Progenitor cell of endocrine pancreas (in vitro differentiated cells): Measurements from ENCODE around the gene TFDP2. TPM values are rescaled to one million over a fixed set of nuclear protein-coding genes. Genes with fewer than 3 reads are reported as not detected.

Experiments
- DNase-seq: peaks from one replicate; pipeline ENCODE4 v3.0.0; 2021; ENCODE audit warnings: low spot score; ENCODE audit not compliant: unreplicated experiment
- H3K27ac Mint-ChIP-seq: 2 replicates; pipeline ENCODE4 v1.8.0; 2021; ENCODE audit warnings: mild to moderate bottlenecking, moderate library complexity, mixed read lengths
- H3K27me3 Mint-ChIP-seq: 2 replicates; pipeline ENCODE4 v1.8.0; 2021; ENCODE audit warnings: mixed read lengths
- H3K36me3 Mint-ChIP-seq: 2 replicates; pipeline ENCODE4 v1.8.0; 2022; ENCODE audit warnings: mixed read lengths; ENCODE audit not compliant: insufficient read depth
- H3K4me1 Mint-ChIP-seq: 2 replicates; pipeline ENCODE4 v1.8.0; 2021; ENCODE audit warnings: low read depth, mixed read lengths
- H3K4me3 Mint-ChIP-seq: 2 replicates; pipeline ENCODE4 v1.8.0; 2021; ENCODE audit warnings: low read depth, mild to moderate bottlenecking, moderate library complexity, mixed read lengths
- H3K9me3 Mint-ChIP-seq: 2 replicates; pipeline ENCODE4 v1.8.0; 2021; ENCODE audit warnings: low read depth, mixed read lengths
- total RNA-seq: library from RNA; stranded (reverse); gene quantifications from 2 replicates; pipeline ENCODE4 v1.2.1, GENCODE V29; 2021
- TF ChIP-seq, protein P1 (sequence below): fragments of 200-600 bp; sonication (generic); IDR thresholded peaks from one replicate; pipeline ENCODE4 v1.5.0; 2021; ENCODE audit warnings: antibody characterized with exemption, mild to moderate bottlenecking; ENCODE audit not compliant: unreplicated experiment

Gene TFDP2
- total RNA-seq, 1 donor from 2014 or later, result 94.4 TPM

DNA sequence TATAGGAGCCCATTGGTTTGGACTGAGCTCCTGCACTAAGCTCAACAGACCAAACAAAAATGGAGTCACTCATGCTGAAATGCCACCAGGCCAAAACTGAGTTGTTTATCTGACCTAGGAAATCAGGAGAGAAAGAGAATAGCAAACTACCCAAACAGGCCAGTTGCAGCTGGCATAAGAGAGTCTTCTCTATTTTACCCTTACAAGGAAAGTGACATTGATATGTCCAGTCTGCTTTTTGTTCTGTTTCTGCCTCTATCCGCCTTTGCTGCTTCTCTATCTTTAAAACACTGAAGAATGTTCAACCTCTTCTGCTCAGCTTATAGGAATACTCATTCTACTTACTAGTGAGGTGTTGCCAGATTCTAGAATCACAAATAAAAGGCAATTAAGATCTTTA, 177.8 kb downstream of the TFDP2 start:
- H3K27me3 Mint-ChIP-seq, result no peaks in the 10 kb centered on the region
- no peak overlapping the region for H3K4me3 Mint-ChIP-seq
- no peak for DNase-seq
- no peak overlapping the region for H3K27ac Mint-ChIP-seq
- TF ChIP-seq, protein P1, sequence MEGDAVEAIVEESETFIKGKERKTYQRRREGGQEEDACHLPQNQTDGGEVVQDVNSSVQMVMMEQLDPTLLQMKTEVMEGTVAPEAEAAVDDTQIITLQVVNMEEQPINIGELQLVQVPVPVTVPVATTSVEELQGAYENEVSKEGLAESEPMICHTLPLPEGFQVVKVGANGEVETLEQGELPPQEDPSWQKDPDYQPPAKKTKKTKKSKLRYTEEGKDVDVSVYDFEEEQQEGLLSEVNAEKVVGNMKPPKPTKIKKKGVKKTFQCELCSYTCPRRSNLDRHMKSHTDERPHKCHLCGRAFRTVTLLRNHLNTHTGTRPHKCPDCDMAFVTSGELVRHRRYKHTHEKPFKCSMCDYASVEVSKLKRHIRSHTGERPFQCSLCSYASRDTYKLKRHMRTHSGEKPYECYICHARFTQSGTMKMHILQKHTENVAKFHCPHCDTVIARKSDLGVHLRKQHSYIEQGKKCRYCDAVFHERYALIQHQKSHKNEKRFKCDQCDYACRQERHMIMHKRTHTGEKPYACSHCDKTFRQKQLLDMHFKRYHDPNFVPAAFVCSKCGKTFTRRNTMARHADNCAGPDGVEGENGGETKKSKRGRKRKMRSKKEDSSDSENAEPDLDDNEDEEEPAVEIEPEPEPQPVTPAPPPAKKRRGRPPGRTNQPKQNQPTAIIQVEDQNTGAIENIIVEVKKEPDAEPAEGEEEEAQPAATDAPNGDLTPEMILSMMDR, result no peak
- no peaks in the 10 kb centered on the region for H3K4me1 Mint-ChIP-seq
- H3K9me3 Mint-ChIP-seq, result no peaks in the 10 kb centered on the region
- H3K36me3 Mint-ChIP-seq, result peaks cover 36% of the 10 kb centered on the region

DNA sequence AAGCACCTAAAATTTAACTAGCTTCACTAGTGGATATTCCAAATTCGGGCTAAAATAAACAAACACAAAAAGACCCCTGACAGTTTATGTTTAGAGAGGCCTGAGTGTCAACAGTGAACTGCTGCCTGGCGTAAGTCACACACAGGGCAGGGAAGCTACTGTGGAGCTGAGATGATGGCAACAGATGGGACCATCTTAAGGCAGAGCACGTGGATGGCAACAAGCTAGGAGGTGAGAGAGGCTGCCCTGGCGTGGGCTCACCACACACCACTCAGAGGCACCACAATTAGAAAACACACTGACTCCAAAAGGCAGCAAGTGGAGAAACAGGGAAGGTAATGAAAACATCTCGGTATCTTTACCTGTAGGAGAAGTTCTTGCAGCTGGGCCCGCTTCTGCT, 179.6 kb downstream of the TFDP2 start:
- Mint-ChIP-seq H3K27me3 (no peaks in the 10 kb centered on the region), H3K4me3 (no peak overlapping the region), H3K4me1 (no peaks in the 10 kb centered on the region), H3K27ac (no peak overlapping the region), H3K36me3 (peaks cover 30% of the 10 kb centered on the region), H3K9me3 (no peaks in the 10 kb centered on the region)
- TF ChIP-seq, protein P1, result no peak
- no peak for DNase-seq

- no peak overlapping the region for H3K4me3 Mint-ChIP-seq
These were observed 183.9 kb downstream of the TFDP2 start for GRCh38 chr3:141965471-141965870.

DNA sequence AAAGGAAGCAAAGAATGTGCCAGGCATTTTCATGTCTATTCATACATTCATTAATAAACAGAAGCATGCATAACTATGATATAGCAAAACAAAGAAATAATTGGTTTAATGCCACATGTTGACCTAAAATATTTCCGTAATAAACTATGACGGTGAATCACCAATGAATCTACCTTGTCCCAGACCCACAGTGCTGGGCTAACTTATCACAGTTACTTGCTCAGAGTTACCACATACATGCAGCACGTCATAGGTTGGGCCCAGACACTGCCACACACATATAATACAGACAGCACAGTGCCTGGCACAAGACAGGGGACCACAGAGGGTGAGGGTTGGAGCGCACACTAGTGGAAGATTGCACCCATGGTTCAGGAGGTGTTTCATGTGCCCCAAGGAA, 186.0 kb downstream of the TFDP2 start:
- no peak for DNase-seq
- no peak overlapping the region for H3K4me3 Mint-ChIP-seq
- H3K36me3 Mint-ChIP-seq, result peaks cover 21% of the 10 kb centered on the region
- TF ChIP-seq, protein P1, result no peak
- no peaks in the 10 kb centered on the region for H3K4me1 Mint-ChIP-seq
- H3K27ac Mint-ChIP-seq, result no peak overlapping the region
- H3K9me3 Mint-ChIP-seq, result no peaks in the 10 kb centered on the region
- no peaks in the 10 kb centered on the region for H3K27me3 Mint-ChIP-seq

More at GRCh38 chr3:141965471-141965870, 183.9 kb downstream of the TFDP2 start:
- TF ChIP-seq, protein P1, result no peak
- Mint-ChIP-seq H3K9me3 (no peaks in the 10 kb centered on the region), H3K4me1 (no peaks in the 10 kb centered on the region), H3K27me3 (no peaks in the 10 kb centered on the region), H3K27ac (no peak overlapping the region), H3K36me3 (peaks cover 30% of the 10 kb centered on the region)
- no peak for DNase-seq

GRCh38 chr3:141960731-141961130, 188.6 kb downstream of the TFDP2 start:
- H3K4me3 Mint-ChIP-seq, result no peak overlapping the region
- H3K9me3 Mint-ChIP-seq, result no peaks in the 10 kb centered on the region
- H3K4me1 Mint-ChIP-seq, result no peaks in the 10 kb centered on the region
- H3K27me3 Mint-ChIP-seq, result no peaks in the 10 kb centered on the region
- no peak overlapping the region for H3K27ac Mint-ChIP-seq
- peaks cover 20% of the 10 kb centered on the region for H3K36me3 Mint-ChIP-seq
- TF ChIP-seq, protein P1, result no peak
- no peak for DNase-seq
